Nephron progenitor cell (in vitro differentiated cells): ENCODE results near the gene CNTNAP2.

Source experiments
- DNase-seq: peaks from one replicate; pipeline ENCODE4 v3.0.0; 2021
- H3K27ac Mint-ChIP-seq: 2 replicates; pipeline ENCODE4 v1.8.0; 2021; ENCODE audit warnings: mild to moderate bottlenecking, moderate library complexity, mixed read lengths
- H3K27me3 Mint-ChIP-seq: 2 replicates; pipeline ENCODE4 v1.8.0; 2021; ENCODE audit warnings: mild to moderate bottlenecking, low read depth, mixed read lengths; ENCODE audit not compliant: poor library complexity
- H3K36me3 Mint-ChIP-seq: 2 replicates; pipeline ENCODE4 v1.8.0; 2021; ENCODE audit warnings: low read depth, mixed read lengths
- H3K4me1 Mint-ChIP-seq: 2 replicates; pipeline ENCODE4 v1.8.0; 2021; ENCODE audit warnings: mixed read lengths
- H3K4me3 Mint-ChIP-seq: 2 replicates; pipeline ENCODE4 v1.8.0; 2021; ENCODE audit warnings: mild to moderate bottlenecking, moderate library complexity, mixed read lengths
- H3K9me3 Mint-ChIP-seq: 2 replicates; pipeline ENCODE4 v1.8.0; 2021; ENCODE audit warnings: mild to moderate bottlenecking, moderate library complexity, mixed read lengths
- CTCF ChIP-seq: fragments of 200-600 bp; sonication (generic); IDR thresholded peaks from 2 replicates; pipeline ENCODE4 v1.5.0; 2021; ENCODE audit warnings: antibody characterized with exemption

CNTNAP2 gene

GRCh38 chr7:148468700-148469098, 2352.1 kb downstream of the CNTNAP2 start:
- Mint-ChIP-seq H3K27me3 (peaks cover 9% of the 10 kb centered on the region), H3K4me3 (no peak overlapping the region)

More at GRCh38 chr7:148468700-148469098, 2352.1 kb downstream of the CNTNAP2 start:
- Mint-ChIP-seq H3K4me1 (no peaks in the 10 kb centered on the region), H3K27ac (no peak overlapping the region), H3K36me3 (no peaks in the 10 kb centered on the region), H3K9me3 (no peaks in the 10 kb centered on the region)
- TF ChIP-seq CTCF = no peak
- DNase-seq = no peak
